SIG-M5 treated with dmso at 0.1 percent for 504 hours (cell line): ENCODE results near the gene CYP19A1.
"Not testable (repeated sequence)": the region's sequence is repeated elsewhere in the genome, so short reads cannot be mapped to it uniquely, and the experiment has no call there.

Source experiments
- DNase-seq: peaks from one replicate; lab custom pipeline; 2025; ENCODE audit not compliant: unreplicated experiment; lab: John Stamatoyannopoulos, UW

Gene CYP19A1

DNA sequence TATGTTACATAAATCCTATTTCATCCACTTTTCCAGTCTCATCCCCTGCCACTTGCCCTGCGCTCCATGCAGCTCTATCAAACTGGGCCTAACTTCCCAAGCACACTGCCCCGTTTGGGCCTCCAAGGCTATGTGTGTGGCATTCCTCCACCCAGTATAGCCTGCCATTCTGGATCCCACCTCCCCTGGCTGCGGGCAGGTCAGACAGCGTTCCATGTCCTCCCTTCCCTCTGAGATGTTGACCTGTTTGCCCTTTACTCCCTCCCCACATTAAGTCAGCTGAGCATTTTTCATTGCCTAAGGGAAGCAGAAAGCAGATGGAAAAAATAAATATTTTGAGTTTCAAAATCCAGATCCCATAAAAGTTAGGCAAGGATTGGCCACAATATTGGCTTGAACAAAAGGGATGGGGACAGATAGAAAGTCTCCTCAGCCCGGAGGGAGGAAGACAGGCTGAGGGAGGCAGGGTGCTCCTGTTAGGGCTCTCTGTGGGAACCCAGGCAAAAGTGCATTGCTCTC lies 73.3 kb downstream of the CYP19A1 start:
- no peak for DNase-seq

DNA sequence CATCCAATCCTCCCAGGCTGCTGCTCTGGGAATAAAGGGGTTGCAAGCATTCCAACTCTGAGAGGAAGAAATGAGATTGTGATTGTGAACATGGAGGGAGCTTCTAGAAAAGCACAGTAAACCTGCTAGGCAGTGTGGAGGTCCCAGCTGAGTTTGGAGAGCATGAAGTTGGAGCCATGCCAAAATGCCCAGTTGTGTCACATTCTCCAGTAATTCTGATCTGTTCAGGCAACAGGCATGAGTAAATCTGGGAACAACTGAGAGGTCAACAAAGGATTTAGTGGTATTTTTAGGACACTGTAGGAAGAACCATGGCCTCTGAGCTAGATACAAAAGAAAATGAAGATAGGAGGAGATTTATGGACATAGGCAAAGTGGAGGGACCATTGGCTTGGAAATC lies 74.7 kb downstream of the CYP19A1 start:
- no peak for DNase-seq

DNA sequence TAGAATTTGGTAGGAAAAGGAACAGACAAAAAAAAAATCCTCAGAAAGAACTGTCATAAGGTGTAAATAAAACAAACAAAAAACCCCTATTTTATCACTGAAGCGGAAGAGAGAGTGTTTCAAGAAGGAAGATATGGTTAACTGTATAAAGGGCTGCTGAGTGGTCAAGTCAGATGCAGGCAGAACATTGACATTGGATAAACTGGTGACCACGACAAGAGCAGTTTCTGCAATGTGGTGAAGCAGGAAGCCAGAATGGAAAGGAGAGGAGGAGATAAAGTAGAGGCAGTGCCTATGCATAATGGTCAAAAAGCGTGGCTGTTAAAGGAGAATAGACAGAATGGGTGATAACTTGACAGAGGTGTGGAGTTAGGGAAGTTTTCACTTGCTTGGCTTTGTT lies 75.3 kb downstream of the CYP19A1 start:
- no peak for DNase-seq

DNA sequence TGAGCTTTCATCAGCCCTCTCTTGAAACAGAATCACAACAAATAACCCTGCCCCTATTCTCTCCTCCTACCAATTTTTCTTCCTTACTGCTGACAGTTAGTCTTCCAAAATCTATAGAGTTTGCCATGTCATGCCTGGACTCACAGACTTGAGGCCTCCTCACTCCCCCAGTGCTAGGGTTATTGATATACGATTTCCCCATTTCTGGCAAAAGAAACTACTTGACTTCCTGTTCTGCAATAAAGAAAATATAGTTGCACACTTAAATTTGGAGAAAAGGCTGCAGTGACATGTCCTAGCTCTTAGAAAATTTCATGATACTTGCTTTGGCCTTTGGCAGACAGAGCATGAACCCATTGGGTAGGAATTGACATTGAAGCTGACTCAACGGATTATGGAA lies 75.9 kb downstream of the CYP19A1 start:
- peak; percentile 76 for DNase-seq

DNA sequence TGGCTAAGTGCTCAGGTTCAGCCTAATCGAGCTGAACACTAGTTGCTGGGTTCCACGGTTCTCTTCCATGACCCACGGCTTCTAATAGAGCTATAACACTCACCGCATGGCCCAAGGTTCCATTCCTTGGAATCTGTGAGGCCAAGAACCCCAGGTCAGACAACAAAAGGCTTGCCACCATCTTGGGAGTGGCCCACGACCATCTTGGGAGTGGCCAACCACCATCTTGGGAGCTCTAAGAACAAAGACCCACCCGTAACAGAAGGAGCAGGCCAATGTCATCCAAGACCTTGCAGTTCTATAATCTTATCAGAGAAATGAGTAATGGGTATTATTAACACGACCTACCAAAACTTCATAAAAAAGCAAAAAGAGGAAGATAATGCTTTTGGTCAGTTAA lies 77.3 kb downstream of the CYP19A1 start:
- not testable (repeated sequence) for DNase-seq

DNA sequence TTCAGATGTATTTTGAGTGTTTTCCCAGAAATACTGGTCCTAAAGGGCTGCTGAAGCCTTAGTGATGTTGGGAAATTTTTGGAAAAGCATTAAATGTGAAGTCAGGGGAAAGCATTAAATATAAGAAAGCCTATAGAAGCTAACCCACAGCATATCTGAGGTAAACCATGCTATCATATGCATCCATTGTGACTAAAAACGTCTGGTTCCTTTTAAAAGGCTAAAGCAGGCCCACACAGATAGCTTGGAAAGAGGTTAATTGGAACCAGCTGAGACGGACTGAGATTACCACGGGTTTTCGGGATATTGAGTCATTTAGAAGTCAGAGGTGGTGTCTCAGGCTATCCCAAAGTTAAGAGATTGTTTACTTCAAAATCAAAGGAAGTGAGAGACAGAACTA lies 78.2 kb downstream of the CYP19A1 start:
- no peak for DNase-seq

DNA sequence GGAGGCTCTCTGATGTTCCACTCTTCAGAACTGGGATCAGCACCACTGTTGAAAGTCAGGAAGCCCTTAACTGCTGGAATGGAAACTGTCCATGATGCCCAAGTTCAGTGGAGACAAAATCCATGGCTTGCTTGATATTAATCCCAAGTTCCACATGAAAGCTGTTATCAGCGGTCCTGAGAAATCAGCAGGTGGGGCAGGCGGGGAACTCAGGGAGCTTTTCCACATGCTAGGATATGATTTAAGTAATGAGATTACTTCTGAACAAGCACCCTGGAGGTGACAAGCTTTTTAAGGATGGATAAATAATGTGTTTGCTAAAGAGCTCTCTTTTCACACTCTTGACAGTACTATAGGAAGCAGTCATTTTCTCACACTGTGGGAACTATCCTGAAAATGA lies 82.9 kb downstream of the CYP19A1 start:
- DNase-seq: no peak

DNA sequence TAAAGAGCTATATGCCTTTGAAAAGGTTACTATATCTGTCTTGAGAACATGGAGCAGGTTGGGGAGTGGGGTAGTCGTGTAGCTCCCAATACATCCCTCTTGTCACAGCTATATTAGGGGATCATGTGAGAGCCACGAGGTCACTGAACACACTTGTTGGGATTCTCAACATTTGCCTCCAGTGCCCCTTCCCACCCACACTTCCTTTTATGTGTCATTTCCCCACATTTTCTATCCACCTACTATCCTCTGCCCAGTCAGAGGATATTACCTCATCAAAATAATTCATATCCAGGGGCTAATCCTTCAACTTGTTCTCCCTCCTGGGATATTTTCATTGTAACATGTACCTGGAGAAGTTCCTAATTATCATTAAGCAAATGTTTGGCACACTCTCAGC lies 85.0 kb downstream of the CYP19A1 start:
- DNase-seq: no peak

DNA sequence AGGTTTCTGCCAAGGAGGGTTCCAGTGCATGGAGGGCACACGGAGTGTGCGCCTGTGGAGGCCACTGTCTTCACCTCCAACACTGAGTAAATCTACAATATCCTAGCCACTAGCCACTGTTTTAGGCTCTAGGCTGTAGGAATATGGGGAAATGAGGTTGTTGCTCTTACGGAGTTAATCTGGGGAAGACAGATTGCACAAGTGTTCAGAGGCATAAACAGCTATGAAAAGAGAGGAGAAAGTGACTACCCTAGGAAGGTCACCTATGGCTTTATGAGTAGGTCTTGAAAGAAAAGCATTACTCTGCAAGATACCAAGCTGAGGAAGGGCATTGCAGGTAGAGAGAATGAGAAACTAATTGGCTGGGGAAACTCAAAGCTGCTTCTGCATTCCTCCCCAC lies 85.7 kb downstream of the CYP19A1 start:
- no peak for DNase-seq

DNA sequence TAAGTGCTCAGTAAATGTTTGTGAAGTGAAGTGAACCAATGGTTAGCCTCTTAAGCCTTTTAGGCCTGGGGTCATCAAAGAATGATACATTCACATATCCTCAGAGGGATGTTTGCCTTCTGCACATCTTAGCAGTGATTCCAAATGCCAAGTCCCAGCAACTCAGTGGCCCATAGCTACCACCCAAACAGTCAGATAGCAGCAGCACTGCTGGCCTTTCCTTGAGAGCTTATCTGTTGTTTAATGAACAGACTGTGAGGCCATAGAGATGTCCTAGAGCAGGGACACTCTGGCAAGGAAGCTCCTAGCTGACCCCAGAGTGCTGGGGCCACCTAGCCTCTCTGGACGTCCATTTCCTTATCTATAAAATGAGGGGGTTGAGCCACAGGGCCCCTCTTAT lies 86.8 kb downstream of the CYP19A1 start:
- no peak for DNase-seq

DNA sequence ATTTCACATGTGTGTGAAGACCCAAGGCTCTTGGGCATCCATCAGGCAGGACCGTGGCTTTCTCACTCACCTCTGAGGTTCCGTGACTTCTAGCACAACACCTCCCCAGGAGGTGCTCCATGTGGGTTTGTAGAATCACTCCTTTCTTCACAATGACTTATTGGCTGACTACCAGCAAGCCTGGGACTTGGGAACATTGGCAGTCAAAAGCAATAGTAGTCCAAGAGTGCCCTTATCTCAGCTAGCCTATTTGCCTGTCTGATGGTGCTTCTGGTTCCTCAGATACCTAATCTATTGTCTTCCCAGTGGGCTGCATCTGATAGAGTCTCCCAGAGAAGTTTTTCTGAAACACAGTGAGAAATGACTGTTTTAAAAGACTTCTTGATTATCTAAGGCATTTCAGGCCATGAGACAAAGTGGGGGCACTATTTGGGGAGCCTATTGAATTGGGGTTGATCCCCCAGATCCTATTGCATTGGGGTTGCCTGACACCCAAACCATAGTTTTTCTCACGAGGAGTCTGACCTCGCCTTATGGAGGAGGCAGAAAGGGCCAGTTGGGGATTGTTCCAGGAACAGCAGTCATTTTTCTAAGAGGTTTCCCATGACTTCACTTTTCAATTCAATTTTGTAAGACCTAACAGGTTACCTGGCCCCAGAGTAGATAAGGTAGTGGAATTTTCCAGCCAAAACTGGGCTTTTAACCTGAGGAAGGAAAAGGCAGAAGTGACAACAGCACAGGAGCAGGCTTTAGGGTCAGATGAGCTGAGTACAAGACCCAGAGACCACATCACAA lies 88.0 kb downstream of the CYP19A1 start:
- DNase-seq: no peak

DNA sequence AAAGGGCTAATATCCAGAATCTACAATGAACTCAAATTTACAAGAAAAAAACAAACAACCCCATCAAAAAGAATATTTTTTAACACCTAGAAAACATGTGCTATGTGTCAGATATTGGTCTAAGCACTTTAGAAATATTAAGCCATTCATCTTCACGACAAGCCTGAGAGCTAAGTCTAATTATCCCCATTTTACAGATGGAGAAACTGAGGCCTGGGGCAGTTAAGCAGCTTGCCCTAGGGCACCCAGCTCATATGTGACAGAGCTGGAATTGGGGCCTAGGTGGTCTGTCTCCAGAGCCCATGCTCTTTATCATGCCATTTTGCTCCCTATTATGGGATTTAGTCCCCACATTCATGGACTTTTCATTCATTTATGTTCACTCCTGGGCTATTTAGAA lies 92.8 kb downstream of the CYP19A1 start:
- no peak for DNase-seq

DNA sequence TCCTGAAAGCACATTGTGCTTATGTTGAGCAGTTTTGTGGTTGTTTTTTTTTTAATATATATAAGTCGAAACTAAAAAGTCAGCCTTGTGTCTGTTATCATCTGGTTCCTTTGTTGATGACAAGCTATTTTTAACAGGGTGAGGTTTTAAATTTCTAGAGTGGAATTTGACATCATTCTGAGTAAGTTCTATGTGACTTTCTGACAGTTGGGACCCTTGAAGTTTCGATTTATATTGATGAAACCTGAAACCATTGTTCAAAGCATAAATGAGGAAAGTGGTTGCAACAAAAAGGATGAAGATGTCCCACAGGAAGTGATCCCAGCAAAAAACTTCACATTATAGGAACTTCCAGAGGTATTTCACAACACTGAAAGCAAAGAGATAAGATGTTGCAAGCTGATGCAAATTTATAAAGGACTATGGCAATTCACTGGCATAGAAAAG lies 94.0 kb downstream of the CYP19A1 start:
- DNase-seq: peak; percentile 76

DNA sequence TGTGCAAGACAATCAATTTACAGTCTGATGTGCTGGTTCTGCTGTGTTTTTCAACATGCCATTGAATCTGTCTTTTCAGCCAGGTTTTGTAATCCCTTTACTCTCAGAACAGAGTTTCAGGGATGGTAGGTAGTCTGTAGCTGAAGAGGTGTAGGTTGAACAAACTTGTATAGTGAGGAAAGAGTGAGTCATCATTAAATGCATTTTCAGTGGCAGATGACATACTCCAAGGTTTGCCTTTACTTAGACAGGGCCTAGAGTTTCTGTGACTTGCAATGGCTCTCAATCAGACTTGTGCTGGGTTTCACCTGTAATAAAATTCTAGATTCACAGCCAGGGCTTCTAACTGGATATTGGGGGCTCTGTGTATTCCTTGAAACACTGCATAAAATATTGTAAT lies 94.6 kb downstream of the CYP19A1 start:
- DNase-seq: peak; percentile 64

DNA sequence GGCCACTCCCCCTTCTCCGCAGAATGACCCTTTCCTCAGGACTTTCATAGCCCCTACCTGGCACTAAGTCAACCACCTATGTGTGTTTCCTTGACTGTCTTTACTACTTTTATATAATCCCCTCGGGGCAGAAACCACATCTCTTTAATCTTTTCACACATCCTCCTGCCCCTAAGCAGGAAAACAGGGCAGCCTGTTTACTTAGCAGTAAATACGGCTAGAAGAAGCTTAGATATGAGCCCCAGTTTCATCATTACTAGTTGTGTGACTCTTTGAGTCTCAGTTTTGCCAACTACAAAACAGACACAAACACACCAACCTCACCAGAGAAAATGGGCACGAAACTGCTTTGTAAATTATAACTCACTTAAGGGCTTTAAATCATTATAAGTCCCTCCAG lies 98.3 kb downstream of the CYP19A1 start:
- no peak for DNase-seq

DNA sequence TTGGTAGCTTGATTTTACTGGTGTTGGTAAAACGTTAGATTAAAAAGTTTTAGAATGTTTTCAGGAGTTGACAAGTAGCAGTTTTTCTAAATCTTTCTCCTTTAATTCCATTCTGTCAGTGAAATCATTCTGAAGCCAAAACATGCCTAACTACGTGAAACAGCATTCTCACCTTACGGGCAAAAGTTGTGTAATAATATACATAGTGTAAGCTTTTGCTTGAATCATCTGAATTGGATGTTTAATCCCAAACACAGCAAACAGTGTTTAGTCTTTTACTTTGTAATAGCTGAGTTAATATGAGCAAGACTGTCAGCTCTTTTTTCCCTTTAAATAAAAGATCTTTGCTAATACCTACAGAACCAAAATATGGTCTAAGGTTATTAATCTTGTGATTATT lies 100.6 kb downstream of the CYP19A1 start:
- DNase-seq: no peak

DNA sequence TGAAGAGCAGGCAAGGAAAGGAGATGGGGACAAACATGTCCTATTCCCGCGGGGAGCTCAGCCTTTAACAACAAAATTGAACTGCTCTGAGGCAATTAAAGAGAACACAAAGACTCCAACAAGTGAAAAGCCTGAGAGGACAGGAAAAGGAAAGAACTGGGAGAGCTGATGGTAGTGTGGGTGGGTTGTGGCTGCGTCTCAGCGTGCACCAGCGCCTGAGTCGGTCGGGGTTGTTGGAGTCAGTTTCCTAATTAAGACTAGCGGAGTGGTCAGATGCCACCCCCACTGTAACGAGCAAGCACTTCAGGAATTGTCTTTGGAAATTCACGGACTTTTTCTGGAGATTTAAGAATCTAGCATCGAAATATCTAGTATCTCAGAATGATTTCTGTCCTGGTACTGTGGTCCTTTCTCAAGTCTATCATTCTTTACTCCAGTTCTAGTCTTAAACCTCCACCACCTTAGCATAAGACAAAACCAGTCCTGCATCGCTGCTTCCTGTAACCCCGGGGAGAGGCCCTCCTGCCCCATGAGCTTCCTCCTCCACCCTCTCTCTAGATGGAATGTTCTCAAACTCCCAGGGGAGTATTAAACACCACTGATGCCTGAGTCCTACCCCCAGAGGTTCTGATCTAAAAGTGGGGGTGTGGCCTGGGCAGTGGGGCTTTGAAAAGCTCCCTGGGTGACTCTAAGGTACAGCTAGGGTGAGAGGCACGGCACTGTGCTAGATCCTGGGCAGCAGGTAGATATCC lies 104.0 kb downstream of the CYP19A1 start:
- DNase-seq: no peak

DNA sequence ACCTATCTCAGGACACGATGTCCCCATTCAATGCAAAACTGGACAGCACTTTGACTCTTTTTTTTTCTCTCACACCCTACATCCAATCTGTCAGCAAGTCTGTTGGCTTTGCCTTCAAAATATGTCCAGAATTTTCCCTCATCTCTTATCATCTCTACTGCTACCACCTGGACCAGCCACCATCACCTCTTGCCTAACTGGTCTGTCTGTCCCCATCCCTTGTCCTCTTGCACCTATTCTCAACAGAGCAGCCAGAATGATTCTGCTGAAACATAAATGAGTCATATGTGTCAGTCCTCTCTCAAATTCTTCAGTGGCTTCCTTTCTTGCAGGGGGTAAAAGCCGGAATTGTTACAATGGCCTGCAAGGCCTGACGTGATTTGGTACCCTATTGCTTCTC lies 105.8 kb downstream of the CYP19A1 start:
- no peak for DNase-seq

DNA sequence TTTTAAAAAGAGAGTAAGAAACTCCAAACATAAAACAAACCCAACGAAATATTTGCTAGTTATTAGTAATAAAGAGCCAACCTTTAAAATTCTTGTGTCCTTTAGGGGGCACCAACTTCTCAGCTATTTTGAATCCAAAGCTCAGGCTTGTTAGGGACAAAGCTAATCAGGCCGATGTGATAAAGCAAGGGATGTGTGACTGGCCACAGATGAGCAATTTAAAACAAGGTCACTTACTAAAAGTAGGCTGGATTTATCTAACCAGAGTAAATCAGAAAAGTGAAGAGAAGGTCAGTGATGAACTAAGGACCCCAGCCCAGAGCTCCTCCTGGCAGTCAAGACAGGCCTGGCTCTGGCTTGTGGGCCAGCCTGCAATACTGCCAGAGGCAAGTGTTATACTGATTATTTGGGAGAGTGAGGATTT lies 108.5 kb downstream of the CYP19A1 start:
- no peak for DNase-seq

DNA sequence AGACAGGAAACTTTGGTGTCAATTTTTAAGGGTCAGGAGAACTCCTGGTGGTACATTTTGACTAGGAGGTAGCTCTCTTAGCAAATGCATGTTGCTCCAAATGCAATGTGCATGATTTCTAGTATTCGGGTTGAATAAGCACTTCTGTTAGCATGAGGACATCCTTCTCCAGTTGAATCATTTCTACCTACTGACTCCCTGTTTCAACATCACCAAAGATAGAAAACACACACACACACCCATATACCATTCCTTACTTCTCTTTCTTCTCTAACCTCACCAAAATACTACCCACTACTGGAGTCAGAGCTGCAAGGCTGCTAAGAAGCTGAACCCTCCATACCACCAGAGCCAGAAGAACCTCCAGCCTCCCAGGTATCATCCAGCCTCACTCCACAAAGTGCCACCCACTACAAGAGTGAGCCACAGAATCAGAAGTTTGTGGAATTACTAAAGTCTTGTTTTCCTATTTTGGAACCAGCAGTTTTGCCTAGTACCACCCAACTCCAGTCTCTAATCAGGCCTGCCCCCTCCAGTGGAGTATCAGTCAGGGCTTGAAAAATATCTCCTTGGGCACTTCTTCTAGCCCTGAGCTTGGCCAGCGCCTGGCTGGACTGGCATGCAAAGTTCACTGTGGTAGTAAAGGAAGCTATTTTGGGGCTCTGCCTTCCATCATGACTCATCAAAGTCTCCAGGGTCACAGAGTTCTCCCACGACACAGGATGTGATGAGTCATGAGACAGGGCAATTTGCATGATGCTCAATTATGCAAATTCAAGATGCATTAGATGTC lies 110.3 kb downstream of the CYP19A1 start:
- peak; percentile 86 for DNase-seq

DNA sequence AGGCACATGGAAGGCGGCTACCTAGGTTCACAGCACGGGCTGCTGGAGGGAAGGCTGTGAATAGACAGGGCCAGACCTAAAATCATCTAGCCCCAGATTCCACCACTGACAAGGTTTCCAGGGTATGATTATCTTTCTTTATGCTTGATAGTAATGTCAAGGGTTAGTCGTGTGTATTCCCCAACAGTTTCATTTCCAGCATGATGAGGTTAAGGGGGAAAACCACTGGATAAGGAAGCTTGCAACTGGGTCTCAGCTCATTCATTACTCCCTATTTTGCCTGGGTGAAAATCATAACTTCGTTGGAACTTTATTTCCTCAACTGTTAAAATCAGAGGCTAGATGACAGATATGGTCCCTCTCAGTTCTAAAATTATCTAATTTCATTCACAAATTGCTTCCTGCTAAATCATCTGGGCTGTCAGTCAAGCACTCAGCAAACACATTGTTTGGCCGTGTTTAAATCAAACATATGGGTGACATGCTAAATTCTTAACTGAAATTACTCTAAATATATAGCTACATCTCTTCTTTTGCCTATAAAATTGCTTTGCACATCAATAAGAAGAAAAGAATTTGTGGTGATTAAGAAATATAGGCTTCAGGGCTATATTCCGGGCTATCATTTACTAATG lies 111.7 kb downstream of the CYP19A1 start:
- no peak for DNase-seq
